ENCODE measurements around the gene IL1RL2. TPM values are rescaled to one million over a fixed set of nuclear protein-coding genes. Genes with fewer than 3 reads are reported as not detected.

IL1RL2 gene
- total RNA-seq (2014; rRNA removed; shearing (Covaris generic); ENCODE audit: low replicate concordance) = not detected in 2 replicates

- H3K9me3 ChIP-seq (ENCODE audit: low read length) = no peaks in the 10 kb centered on the region
- no peak within 1 kb of the TSS for H3K4me3 ChIP-seq (ENCODE audit: low read length)
- H3K9me2 ChIP-seq (replicated peaks; ENCODE audit: insufficient read depth, low read length) = no peaks in the 10 kb centered on the region
- no peak within 1 kb of the TSS for H2AFZ ChIP-seq (ENCODE audit: low read length)
- no peaks in the 10 kb centered on the region for H3K79me2 ChIP-seq (ENCODE audit: low read length)
- H3K36me3 ChIP-seq (ENCODE audit: insufficient read depth, low read length) = no peaks in the 10 kb centered on the region
- H3K4me1 ChIP-seq (ENCODE audit: low read length) = no peaks in the 10 kb centered on the region
- no peak for DNase-seq
- H3K4me2 ChIP-seq (ENCODE audit: low read depth, low read length, poor library complexity, severe bottlenecking) = no peak within 1 kb of the TSS
- H3K27me3 ChIP-seq (ENCODE audit: low read length) = no peaks in the 10 kb centered on the region
- H4K20me1 ChIP-seq (ENCODE audit: insufficient read depth, low read depth, low read length) = no peaks in the 10 kb centered on the region
- H3K27ac ChIP-seq (ENCODE audit: low read length) = no peak within 1 kb of the TSS
- H3K9ac ChIP-seq (ENCODE audit: low read length) = no peak within 1 kb of the TSS
Measured at GRCh38 chr2:102186791-102187495, at the start of gene IL1RL2. IL1RL2 (plus strand) TSS chr2:102187023; CDS start chr2:102187868, 845 bp downstream.

GRCh38 chr2:102137138-102137537 lies 49.7 kb upstream of the IL1RL2 start:
- no peaks in the 10 kb centered on the region for H3K4me1 ChIP-seq (ENCODE audit: low read length)
- 0 out of 2 replicates have a peak, but pooled peaks cover 4% of the 10 kb centered on the region for H3K27me3 ChIP-seq (ENCODE audit: low read length)

DNA sequence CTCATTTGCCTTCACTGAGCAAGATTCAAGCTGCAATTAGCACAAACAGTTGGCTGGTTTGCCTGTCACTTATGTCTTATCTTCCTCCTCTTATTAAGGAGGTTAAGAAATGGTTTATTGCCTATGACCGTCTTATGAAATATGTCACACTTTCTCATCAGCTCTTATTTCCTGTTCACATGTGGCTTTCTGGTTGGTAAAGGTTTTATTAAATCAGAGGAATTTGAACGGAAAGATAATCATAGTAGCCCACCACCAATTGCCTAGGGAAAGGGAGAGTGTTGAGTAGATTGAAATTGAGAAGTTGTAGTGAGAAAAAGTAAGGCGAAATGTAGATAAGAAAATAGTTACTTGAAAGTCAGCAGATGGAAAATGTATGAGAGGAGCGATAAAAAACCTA lies 48.5 kb upstream of the IL1RL2 start:
- no peak for DNase-seq
- 0 out of 2 replicates have a peak, but pooled peaks cover 4% of the 10 kb centered on the region for H3K27me3 ChIP-seq (ENCODE audit: low read length)
- no peaks in the 10 kb centered on the region for H3K79me2 ChIP-seq (ENCODE audit: low read length)
- H3K4me2 ChIP-seq (ENCODE audit: low read depth, low read length, poor library complexity, severe bottlenecking) = no peak overlapping the region
- no peak overlapping the region for H3K9ac ChIP-seq (ENCODE audit: low read length)
- no peak overlapping the region for H2AFZ ChIP-seq (ENCODE audit: low read length)
- H3K9me3 ChIP-seq (ENCODE audit: low read length) = no peaks in the 10 kb centered on the region; the same call in 1 of the 2 replicates
- no peak overlapping the region for H3K4me3 ChIP-seq (ENCODE audit: low read length)
- H3K4me1 ChIP-seq (ENCODE audit: low read length) = no peaks in the 10 kb centered on the region
- no peak overlapping the region for H3K27ac ChIP-seq (ENCODE audit: low read length)
- H3K9me2 ChIP-seq (replicated peaks; ENCODE audit: insufficient read depth, low read length) = no peaks in the 10 kb centered on the region
- no peaks in the 10 kb centered on the region for H3K36me3 ChIP-seq (ENCODE audit: insufficient read depth, low read length)
- no peaks in the 10 kb centered on the region for H4K20me1 ChIP-seq (ENCODE audit: insufficient read depth, low read depth, low read length)

More at GRCh38 chr2:102137138-102137537, 49.7 kb upstream of the IL1RL2 start:
- Histone ChIP-seq H3K79me2 (ENCODE audit: low read length) (no peaks in the 10 kb centered on the region), H4K20me1 (ENCODE audit: insufficient read depth, low read depth, low read length) (no peaks in the 10 kb centered on the region), H3K27ac (ENCODE audit: low read length) (no peak overlapping the region), H3K36me3 (ENCODE audit: insufficient read depth, low read length) (no peaks in the 10 kb centered on the region), H3K4me3 (ENCODE audit: low read length) (no peak overlapping the region), H3K9me3 (ENCODE audit: low read length) (no peaks in the 10 kb centered on the region), H2AFZ (ENCODE audit: low read length) (no peak overlapping the region), H3K4me2 (ENCODE audit: low read depth, low read length, poor library complexity, severe bottlenecking) (no peak overlapping the region), H3K9me2 (replicated peaks; ENCODE audit: insufficient read depth, low read length) (no peaks in the 10 kb centered on the region), H3K9ac (ENCODE audit: low read length) (no peak overlapping the region)
- no peak for DNase-seq

DNA sequence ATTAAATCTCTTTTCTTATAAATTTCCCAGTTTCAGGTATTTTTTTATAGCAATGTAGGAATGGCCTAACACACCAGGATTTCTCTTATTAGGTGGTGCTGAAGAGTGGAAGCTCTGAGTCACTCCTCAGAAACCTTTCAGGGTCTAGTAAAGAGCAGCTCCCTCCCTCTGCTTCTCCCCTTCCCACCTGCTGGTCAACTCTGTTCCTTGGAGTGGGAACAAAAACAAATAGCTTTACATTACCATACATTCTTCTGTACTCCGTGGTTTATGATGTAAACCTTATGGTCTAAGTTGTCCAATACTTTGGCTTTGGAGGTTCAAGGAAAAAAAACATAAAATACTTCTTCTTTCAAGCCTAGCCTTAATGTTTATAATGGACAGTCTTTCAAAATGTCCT lies 47.0 kb upstream of the IL1RL2 start:
- peaks cover 6% of the 10 kb centered on the region for H3K9me3 ChIP-seq (ENCODE audit: low read length)
- H3K36me3 ChIP-seq (ENCODE audit: insufficient read depth, low read length) = no peaks in the 10 kb centered on the region
- H2AFZ ChIP-seq (ENCODE audit: low read length) = no peak overlapping the region
- no peak overlapping the region for H3K4me3 ChIP-seq (ENCODE audit: low read length)
- H3K4me1 ChIP-seq (ENCODE audit: low read length) = no peaks in the 10 kb centered on the region
- H3K4me2 ChIP-seq (ENCODE audit: low read depth, low read length, poor library complexity, severe bottlenecking) = no peak overlapping the region
- no peak overlapping the region for H3K9ac ChIP-seq (ENCODE audit: low read length)
- no peaks in the 10 kb centered on the region for H3K79me2 ChIP-seq (ENCODE audit: low read length)
- H4K20me1 ChIP-seq (ENCODE audit: insufficient read depth, low read depth, low read length) = no peaks in the 10 kb centered on the region
- H3K9me2 ChIP-seq (replicated peaks; ENCODE audit: insufficient read depth, low read length) = no peaks in the 10 kb centered on the region
- no peak for DNase-seq
- H3K27me3 ChIP-seq (ENCODE audit: low read length) = 0 out of 2 replicates have a peak, but pooled peaks cover 4% of the 10 kb centered on the region
- H3K27ac ChIP-seq (ENCODE audit: low read length) = no peak overlapping the region

- no peak overlapping the region for H3K27ac ChIP-seq (ENCODE audit: low read length)
- peaks cover 7% of the 10 kb centered on the region for H3K9me3 ChIP-seq (ENCODE audit: low read length)
- H3K36me3 ChIP-seq (ENCODE audit: insufficient read depth, low read length) = no peaks in the 10 kb centered on the region
- H3K4me1 ChIP-seq (ENCODE audit: low read length) = no peaks in the 10 kb centered on the region
- H3K4me2 ChIP-seq (ENCODE audit: low read depth, low read length, poor library complexity, severe bottlenecking) = no peak overlapping the region
- no peak overlapping the region for H3K9ac ChIP-seq (ENCODE audit: low read length)
- no peaks in the 10 kb centered on the region for H4K20me1 ChIP-seq (ENCODE audit: insufficient read depth, low read depth, low read length)
- no peak overlapping the region for H3K4me3 ChIP-seq (ENCODE audit: low read length)
- no peaks in the 10 kb centered on the region for H3K9me2 ChIP-seq (replicated peaks; ENCODE audit: insufficient read depth, low read length)
- 0 out of 2 replicates have a peak, but pooled peaks cover 4% of the 10 kb centered on the region for H3K27me3 ChIP-seq (ENCODE audit: low read length)
- no peaks in the 10 kb centered on the region for H3K79me2 ChIP-seq (ENCODE audit: low read length)
- no peak for DNase-seq
- H2AFZ ChIP-seq (ENCODE audit: low read length) = no peak overlapping the region
Measured at GRCh38 chr2:102140377-102140776, 46.4 kb upstream of the IL1RL2 start.

- Histone ChIP-seq H3K36me3 (ENCODE audit: insufficient read depth, low read length) (no peaks in the 10 kb centered on the region), H3K27ac (ENCODE audit: low read length) (no peak overlapping the region), H3K4me1 (ENCODE audit: low read length) (no peaks in the 10 kb centered on the region), H3K9me2 (replicated peaks; ENCODE audit: insufficient read depth, low read length) (no peaks in the 10 kb centered on the region), H3K27me3 (ENCODE audit: low read length) (0 out of 2 replicates have a peak, but pooled peaks cover 4% of the 10 kb centered on the region), H3K79me2 (ENCODE audit: low read length) (no peaks in the 10 kb centered on the region), H3K4me3 (ENCODE audit: low read length) (no peak overlapping the region), H3K9me3 (ENCODE audit: low read length) (peaks cover 13% of the 10 kb centered on the region), H3K4me2 (ENCODE audit: low read depth, low read length, poor library complexity, severe bottlenecking) (no peak overlapping the region), H3K9ac (ENCODE audit: low read length) (no peak overlapping the region), H4K20me1 (ENCODE audit: insufficient read depth, low read depth, low read length) (no peaks in the 10 kb centered on the region), H2AFZ (ENCODE audit: low read length) (no peak overlapping the region)
- no peak for DNase-seq
Measured at GRCh38 chr2:102141011-102141943, 45.5 kb upstream of the IL1RL2 start.

- H2AFZ ChIP-seq (ENCODE audit: low read length) = no peak within 1 kb of the TSS
- H3K36me3 ChIP-seq (ENCODE audit: insufficient read depth, low read length) = no peaks in the 10 kb centered on the region
- 0 out of 2 replicates have a peak, but pooled peaks cover 6% of the 10 kb centered on the region for H3K27me3 ChIP-seq (ENCODE audit: low read length)
- H3K4me1 ChIP-seq (ENCODE audit: low read length) = no peaks in the 10 kb centered on the region
- no peak within 1 kb of the TSS for H3K27ac ChIP-seq (ENCODE audit: low read length)
- H3K4me2 ChIP-seq (ENCODE audit: low read depth, low read length, poor library complexity, severe bottlenecking) = no peak within 1 kb of the TSS
- H3K4me3 ChIP-seq (ENCODE audit: low read length) = no peak within 1 kb of the TSS
- H3K9me2 ChIP-seq (replicated peaks; ENCODE audit: insufficient read depth, low read length) = no peaks in the 10 kb centered on the region
- peaks cover 17% of the 10 kb centered on the region for H3K9me3 ChIP-seq (ENCODE audit: low read length)
- DNase-seq = no peak
- no peaks in the 10 kb centered on the region for H3K79me2 ChIP-seq (ENCODE audit: low read length)
- H4K20me1 ChIP-seq (ENCODE audit: insufficient read depth, low read depth, low read length) = no peaks in the 10 kb centered on the region
- no peak within 1 kb of the TSS for H3K9ac ChIP-seq (ENCODE audit: low read length)
Measured at GRCh38 chr2:102141970-102142828, 44.6 kb upstream of the IL1RL2 start, which contains the start of gene IL1R1. IL1R1 (plus strand) TSS chr2:102142746; CDS start chr2:102157725, 14,979 bp downstream.

All from Karpas-422 (cell line).